GM12891 (cell line): ENCODE results near the gene ZNF536.

Experiments used
- POLR2A ChIP-seq: IDR thresholded peaks from 2 replicates; pipeline ENCODE4 v1.6.1; 2011; ENCODE audit warnings: low read depth, low read length, control low read depth
- POLR2AphosphoS5 ChIP-seq: IDR thresholded peaks from 2 replicates; pipeline ENCODE4 v1.6.1; 2011; ENCODE audit warnings: low read depth, low read length, control low read depth
- TAF1 ChIP-seq: IDR thresholded peaks from 2 replicates; pipeline ENCODE4 v1.6.1; 2011; ENCODE audit warnings: low read depth, low read length, control low read depth

DNA sequence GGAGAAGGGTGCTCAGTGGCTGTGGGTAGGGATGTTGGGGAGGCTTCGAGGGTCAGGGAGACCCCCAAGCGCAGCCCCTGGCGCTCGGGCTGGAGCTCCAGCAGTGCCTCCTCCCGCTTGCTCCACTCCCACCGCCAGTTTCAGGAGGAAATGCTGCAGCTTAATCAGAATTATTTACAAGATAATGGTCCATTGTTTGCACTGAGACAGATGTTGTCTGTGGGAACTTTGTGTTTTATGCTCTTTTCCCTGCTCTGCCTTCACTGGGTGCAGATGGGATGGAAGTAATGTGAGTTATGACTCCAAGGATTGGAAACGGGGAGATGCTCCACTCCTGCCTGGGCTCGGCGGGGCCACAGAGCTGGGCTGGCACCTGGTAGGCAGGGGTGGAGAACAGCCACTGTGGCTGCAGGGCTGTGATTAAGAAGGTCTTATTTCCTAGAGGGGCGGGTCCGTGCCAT lies 192.4 kb downstream of the ZNF536 start:
- no peak for TF ChIP-seq POLR2A
- no peak for TF ChIP-seq POLR2AphosphoS5
- TF ChIP-seq TAF1 = no peak
